Measurements from ENCODE around the gene CCDC24. TPM values are rescaled to one million over a fixed set of nuclear protein-coding genes. Genes with fewer than 3 reads are reported as not detected.

Gene CCDC24
- polyA plus RNA-seq, 1 experiment = 2.0 TPM

- no peaks in the 10 kb centered on the region for H3K27me3 ChIP-seq (ENCODE audit: control insufficient read depth, insufficient read depth, low read length)
- H3K4me3 ChIP-seq (ENCODE audit: low read depth, low read length) = no peak overlapping the region
- peaks cover 22% of the 10 kb centered on the region for H3K36me3 ChIP-seq (ENCODE audit: control insufficient read depth, insufficient read depth, low read length)
- DNase-seq (ENCODE audit: low read depth) = no peak
- no peak for TF ChIP-seq CTCF (IDR thresholded peaks at IDR 0.05; ENCODE audit: insufficient read depth, low read depth, low read length)
- ChIA-PET POLR2A (no interaction called here), CTCF (interaction anchor here (0.6 to 0.8 kb wide), 3 partner anchors 23 to 254 kb away, joined by 3 read pairs; no protein-coding TSS in a partner anchor)
These were observed 33.9 kb upstream of the CCDC24 start for GRCh38 chr1:43957407-43958040.

DNA sequence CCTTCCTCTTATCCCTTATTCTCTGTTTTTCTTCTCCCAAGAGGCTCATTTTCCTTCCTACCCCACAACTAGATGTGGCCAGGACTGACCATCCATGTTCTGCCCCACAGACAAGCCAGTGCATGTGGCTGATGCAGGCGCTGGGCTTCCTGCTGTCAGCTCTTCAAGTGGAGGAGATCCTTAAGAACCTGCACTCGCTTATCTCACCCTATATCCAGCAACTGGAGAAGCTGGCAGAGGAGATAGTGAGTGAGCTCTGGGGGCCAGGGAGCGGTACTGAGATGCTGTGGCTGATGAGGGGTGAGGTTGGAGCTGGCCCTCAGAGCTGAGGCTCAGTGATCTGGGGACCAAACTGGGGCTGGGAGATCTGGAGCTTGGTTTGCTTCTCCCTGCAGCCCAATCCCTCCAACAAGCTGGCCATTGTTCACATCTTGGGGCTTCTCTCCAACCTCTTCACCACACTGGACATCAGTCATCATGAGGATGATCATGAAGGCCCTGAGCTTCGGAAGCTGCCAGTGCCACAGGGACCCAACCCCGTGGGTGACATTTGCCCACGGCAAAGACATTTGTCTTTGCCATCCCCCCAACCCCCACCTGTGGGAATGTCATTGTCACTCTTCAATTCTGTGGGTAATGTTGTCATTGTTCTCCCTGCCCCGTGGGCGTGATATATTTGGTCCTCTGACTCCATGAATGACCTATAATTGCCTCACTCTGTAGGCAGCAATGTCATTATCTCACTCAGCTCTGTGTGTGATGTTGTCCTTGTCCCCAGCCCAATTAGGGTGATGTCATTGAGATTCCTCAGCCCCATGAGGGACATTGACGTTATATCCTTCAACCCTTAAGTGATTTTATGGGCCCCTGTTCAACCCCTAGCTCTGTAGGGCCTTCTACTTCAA, 32.8 kb upstream of the CCDC24 start:
- ChIA-PET CTCF (interaction anchor here (0.9 to 1.7 kb wide), 4 partner anchors 11 to 90 kb away, joined by 3 to 5 read pairs (median 4); partner anchors contain the start of genes DPH2 and IPO13), POLR2A (no interaction called here)
- Histone ChIP-seq H3K4me3 (ENCODE audit: low read depth, low read length) (no peak overlapping the region), H3K36me3 (ENCODE audit: control insufficient read depth, insufficient read depth, low read length) (peaks cover 22% of the 10 kb centered on the region), H3K27me3 (ENCODE audit: control insufficient read depth, insufficient read depth, low read length) (no peaks in the 10 kb centered on the region)
- DNase-seq (ENCODE audit: low read depth) = no peak
- no peak for TF ChIP-seq CTCF (IDR thresholded peaks at IDR 0.05; ENCODE audit: insufficient read depth, low read depth, low read length)

DNA sequence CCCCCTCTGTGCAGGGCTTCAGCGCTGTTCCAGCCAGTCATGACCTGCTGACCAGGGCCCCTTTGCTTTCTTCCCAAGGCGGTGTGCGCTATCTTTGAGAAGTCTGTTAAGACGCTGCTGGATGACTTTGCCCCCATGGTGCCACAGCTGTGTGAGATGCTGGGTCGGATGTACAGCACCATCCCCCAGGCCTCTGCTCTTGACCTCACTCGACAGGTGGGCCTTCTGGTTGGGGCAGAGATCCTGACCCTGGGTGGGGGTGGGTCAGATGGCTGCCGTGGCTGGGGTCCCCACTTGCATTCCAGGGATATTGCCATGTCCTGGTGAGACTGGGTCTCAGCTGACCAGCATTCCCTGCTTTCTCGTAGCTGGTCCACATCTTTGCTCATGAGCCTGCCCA, 30.6 kb upstream of the CCDC24 start:
- CTCF ChIA-PET = no interaction called here
- H3K36me3 ChIP-seq (ENCODE audit: control insufficient read depth, insufficient read depth, low read length) = peaks cover 25% of the 10 kb centered on the region

DNA sequence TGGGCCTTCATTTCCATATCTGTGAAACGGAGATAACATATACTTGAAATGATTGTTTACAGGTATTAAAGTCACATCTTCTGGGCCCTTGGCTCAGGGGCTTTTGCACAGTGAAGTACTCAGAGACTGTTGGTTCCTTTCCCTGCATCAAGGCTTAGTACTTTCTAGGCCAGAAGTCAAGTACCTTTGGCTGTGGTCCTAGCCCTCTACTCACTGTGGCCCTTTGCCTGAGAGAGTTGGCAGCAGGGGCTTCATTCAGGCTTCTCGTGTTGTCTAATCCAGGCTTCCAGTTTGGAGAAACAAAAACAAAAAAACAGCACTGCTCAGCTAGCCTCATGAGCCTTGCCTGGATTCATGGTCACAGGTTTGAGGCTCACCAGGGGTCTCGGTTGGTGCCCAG, 29.7 kb upstream of the CCDC24 start:
- no peak for DNase-seq (ENCODE audit: low read depth)
- H3K4me3 ChIP-seq (ENCODE audit: low read depth, low read length) = no peak overlapping the region
- H3K36me3 ChIP-seq (ENCODE audit: control insufficient read depth, insufficient read depth, low read length) = peaks cover 25% of the 10 kb centered on the region
- ChIA-PET POLR2A (no interaction called here), CTCF (no interaction called here)
- H3K27me3 ChIP-seq (ENCODE audit: control insufficient read depth, insufficient read depth, low read length) = no peaks in the 10 kb centered on the region
- TF ChIP-seq CTCF (IDR thresholded peaks at IDR 0.05; ENCODE audit: insufficient read depth, low read depth, low read length) = no peak

More for the DNA sequence above, 30.6 kb upstream of the CCDC24 start:
- H3K4me3 ChIP-seq (ENCODE audit: low read depth, low read length) = no peak overlapping the region
- POLR2A ChIA-PET = no interaction called here
- no peak for TF ChIP-seq CTCF (IDR thresholded peaks at IDR 0.05; ENCODE audit: insufficient read depth, low read depth, low read length)
- H3K27me3 ChIP-seq (ENCODE audit: control insufficient read depth, insufficient read depth, low read length) = no peaks in the 10 kb centered on the region
- DNase-seq (ENCODE audit: low read depth) = no peak

DNA sequence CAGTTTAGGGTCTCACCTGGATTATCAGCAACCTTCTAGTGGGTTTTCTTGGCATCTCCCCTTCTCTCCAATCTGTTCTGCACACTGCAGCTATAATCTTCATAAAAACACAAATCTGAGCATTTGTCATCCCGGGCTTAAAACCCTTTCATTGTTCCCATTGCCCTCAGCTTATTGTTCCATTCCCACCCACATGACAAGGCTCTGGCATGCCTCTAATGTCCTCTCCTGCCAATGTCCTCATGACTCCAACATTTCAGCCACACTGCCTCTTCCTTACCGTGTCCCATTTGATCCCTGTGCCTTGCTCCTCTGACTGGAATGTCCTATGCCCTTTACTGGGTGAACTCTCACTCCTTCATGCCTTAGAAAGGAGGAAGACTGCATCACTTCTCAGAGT, 29.1 kb upstream of the CCDC24 start:
- no peak for DNase-seq (ENCODE audit: low read depth)
- Histone ChIP-seq H3K27me3 (ENCODE audit: control insufficient read depth, insufficient read depth, low read length) (no peaks in the 10 kb centered on the region), H3K4me3 (ENCODE audit: low read depth, low read length) (no peak overlapping the region), H3K36me3 (ENCODE audit: control insufficient read depth, insufficient read depth, low read length) (peaks cover 22% of the 10 kb centered on the region)
- ChIA-PET CTCF (no interaction called here), POLR2A (no interaction called here)
- no peak for TF ChIP-seq CTCF (IDR thresholded peaks at IDR 0.05; ENCODE audit: insufficient read depth, low read depth, low read length)

Measured in BJ (cell line).